ENCODE measurements around the gene TYW1B.

DNA sequence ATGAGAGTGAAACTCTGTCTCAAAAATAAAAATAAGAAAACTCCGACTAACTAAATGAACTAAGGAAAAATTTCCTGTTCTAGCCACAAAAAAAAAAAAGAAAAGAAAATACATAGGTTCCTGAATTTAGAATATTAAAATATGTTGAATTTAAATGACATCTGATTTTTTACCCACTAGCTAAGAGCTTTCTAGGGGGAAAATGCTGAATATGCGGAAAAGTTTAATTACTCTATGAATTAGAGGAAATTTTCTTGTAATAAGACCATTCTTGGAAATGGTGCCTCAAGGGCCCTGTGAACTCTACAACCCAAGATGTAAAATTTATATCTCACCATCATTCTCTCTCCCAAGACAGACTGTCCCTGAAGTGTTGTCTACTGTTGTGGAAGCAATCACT is 250.9 kb downstream of the TYW1B start:
- TF ChIP-seq POLR2A (IDR thresholded peaks at IDR 0.05; ENCODE audit: low read depth, low read length) (no peak), CTCF (conservative IDR thresholded peaks at IDR 0.05; ENCODE audit: low read depth, low read length) (no peak), RFX5 (IDR thresholded peaks at IDR 0.05; ENCODE audit: low read depth, low read length) (no peak), MAZ (IDR thresholded peaks at IDR 0.05; ENCODE audit: borderline replicate concordance, low read depth, low read length) (no peak), MAFK (IDR thresholded peaks at IDR 0.05; ENCODE audit: low read depth, low read length) (peak; percentile 69), USF2 (IDR thresholded peaks at IDR 0.05; ENCODE audit: low read depth, low read length) (no peak)

Data from IMR-90 (cell line).